AG04450 (cell line): ENCODE measurements around the gene MMP8. TPM values are rescaled to one million over a fixed set of nuclear protein-coding genes. Genes with fewer than 3 reads are reported as not detected.

Source experiments
- CTCF ChIA-PET: fragments of 300-600, 350-600 bp; formaldehyde crosslinking; extraction: SDS; loops from one replicate; lab custom pipeline; 2022; ENCODE audit warnings: antibody characterized with exemption, inconsistent platforms; lab: Charles Lee
- POLR2A ChIA-PET: fragments of 350-600 bp; formaldehyde crosslinking; extraction: SDS; loops from one replicate; lab custom pipeline; 2021; ENCODE audit warnings: antibody characterized with exemption, inconsistent platforms; lab: Yijun Ruan, JAX
- DNase-seq: peaks from one replicate; pipeline ENCODE4 v3.0.0-alpha.2; 2011; ENCODE audit warnings: low read depth, low spot score
- H3K27ac ChIP-seq: one replicate; pipeline ENCODE4 v1.5.1; 2012; ENCODE audit warnings: low read depth, low read length, control low read depth
- H3K27me3 ChIP-seq: one replicate; pipeline ENCODE4 v1.6.0; 2012; ENCODE audit warnings: low read length; ENCODE audit not compliant: control insufficient read depth, insufficient read depth
- H3K4me3 ChIP-seq: 2 replicates; pipeline ENCODE4 v1.5.1; 2011; ENCODE audit warnings: mild to moderate bottlenecking, low read depth, low read length, control low read depth
- H3K9me3 ChIP-seq: 2 replicates; pipeline ENCODE4 v1.5.1; 2012; ENCODE audit warnings: low read length; ENCODE audit not compliant: control insufficient read depth, insufficient read depth
- CTCF ChIP-seq: IDR thresholded peaks from 2 replicates; pipeline ENCODE4 v1.5.1; 2011; ENCODE audit warnings: low read depth, low read length, control low read depth, inconsistent platforms
- polyA plus RNA-seq: library from polyadenylated mRNA; depleted of rRNA; stranded (reverse); fragments of >200 nt; gene quantifications from 2 replicates; pipeline ENCODE4 v1.2.3, GENCODE V29; 2011

MMP8 gene
- polyA plus RNA-seq, 1 experiment = 0.04 TPM

- no peak overlapping the region for H3K27ac ChIP-seq
- TF ChIP-seq CTCF = no peak
- H3K9me3 ChIP-seq = no peaks in the 10 kb centered on the region
- ChIA-PET CTCF (no interaction called here), POLR2A (no interaction called here)
- no peak for DNase-seq
- H3K27me3 ChIP-seq = peaks cover 9% of the 10 kb centered on the region
- no peak overlapping the region for H3K4me3 ChIP-seq
Measured at GRCh38 chr11:102695201-102695600, 29.6 kb downstream of the MMP8 start.

GRCh38 chr11:102685754-102686153, 39.0 kb downstream of the MMP8 start:
- POLR2A ChIA-PET = interaction anchor here (0.6 kb wide), 1 partner anchor 259 kb away, joined by 3 read pairs; no protein-coding TSS in a partner anchor
- CTCF ChIA-PET = interaction anchor here (1.8 kb wide), 1 partner anchor 19 kb away, joined by 12 read pairs; no protein-coding TSS in a partner anchor
- no peak for DNase-seq
- TF ChIP-seq CTCF = no peak
- no peak overlapping the region for H3K4me3 ChIP-seq
- H3K27ac ChIP-seq = no peak overlapping the region
- H3K27me3 ChIP-seq = peaks cover 2% of the 10 kb centered on the region
- no peaks in the 10 kb centered on the region for H3K9me3 ChIP-seq

- CTCF ChIA-PET = interaction anchor here (0.6 to 1.8 kb wide), 2 partner anchors 19 to 295 kb away, joined by 3 to 12 read pairs; no protein-coding TSS in a partner anchor
- H3K4me3 ChIP-seq = no peak overlapping the region
- TF ChIP-seq CTCF = no peak
- no peak for DNase-seq
- H3K9me3 ChIP-seq = no peaks in the 10 kb centered on the region
- no peak overlapping the region for H3K27ac ChIP-seq
- POLR2A ChIA-PET = interaction anchor here (0.6 kb wide), 1 partner anchor 258 kb away, joined by 3 read pairs; no protein-coding TSS in a partner anchor
- H3K27me3 ChIP-seq = no peaks in the 10 kb centered on the region
Measured at GRCh38 chr11:102685338-102685737, 39.4 kb downstream of the MMP8 start.

GRCh38 chr11:102683277-102683676, 41.5 kb downstream of the MMP8 start:
- no peak overlapping the region for H3K27ac ChIP-seq
- H3K27me3 ChIP-seq = no peaks in the 10 kb centered on the region
- peak; percentile 14; the same call in 1 of the 2 replicates for TF ChIP-seq CTCF
- no peak for DNase-seq
- no peaks in the 10 kb centered on the region for H3K9me3 ChIP-seq
- no peak overlapping the region for H3K4me3 ChIP-seq
- CTCF ChIA-PET = no interaction called here
- POLR2A ChIA-PET = no interaction called here

GRCh38 chr11:102680945-102681344, 43.8 kb downstream of the MMP8 start:
- ChIA-PET CTCF (interaction anchor here (1.8 kb wide), 1 partner anchor 14 kb away, joined by 7 read pairs; no protein-coding TSS in a partner anchor), POLR2A (no interaction called here)
- DNase-seq = no peak
- Histone ChIP-seq H3K4me3 (no peak overlapping the region), H3K27ac (no peak overlapping the region), H3K27me3 (no peaks in the 10 kb centered on the region), H3K9me3 (no peaks in the 10 kb centered on the region)
- no peak for TF ChIP-seq CTCF
